HepG2 (cell line): ENCODE results near the gene ZSWIM8. TPM values are rescaled to one million over a fixed set of nuclear protein-coding genes. Genes with fewer than 3 reads are reported as not detected.
A peak's percentile ranks its signal among the peaks of the same experiment; 100 is the strongest.

Experiments
- ASH2L ChIP-seq: fragments of 300-600, 200-600 bp; sonication (generic); IDR thresholded peaks from 2 replicates; pipeline ENCODE4 v1.7.0; 2017; ENCODE audit warnings: low read depth, mild to moderate bottlenecking, moderate library complexity, mixed read lengths, low read length; ENCODE audit not compliant: insufficient read length
- ATF7 ChIP-seq, 2 experiments: fragments of 450-650 bp in 1 of 2; sonication (generic) in 1 of 2; formaldehyde crosslinking in 1 of 2; IDR thresholded peaks; 2 replicates each; pipeline versions ENCODE4 v1.4.0 to v1.6.1; 2016 to 2020; ENCODE audit warnings: antibody characterized with exemption in 1 of 2, mild to moderate bottlenecking in 1 of 2, missing genetic modification reagents in 1 of 2
- ELF1 ChIP-seq: sonication (generic); formaldehyde crosslinking; IDR thresholded peaks from 2 replicates; pipeline ENCODE4 v1.4.0; 2020; ENCODE audit warnings: missing genetic modification reagents
- FOSL2 ChIP-seq: sonication (generic); formaldehyde crosslinking; IDR thresholded peaks from 2 replicates; pipeline ENCODE4 v1.4.0; 2020; ENCODE audit warnings: missing genetic modification reagents
- GABPA ChIP-seq, 2 experiments: IDR thresholded peaks; 2 replicates each; pipeline ENCODE4 v1.6.1; 2011 to 2016; ENCODE audit warnings: low read depth in 2 of 2, low read length in 1 of 2, missing biosample characterization in 1 of 2, missing genetic modification characterization in 1 of 2
- IKZF4 ChIP-seq: sonication (generic); formaldehyde crosslinking; IDR thresholded peaks from 2 replicates; pipeline ENCODE4 v1.5.1; 2020; ENCODE audit warnings: borderline replicate concordance, mild to moderate bottlenecking, low read depth, missing genetic modification reagents; ENCODE audit errors: not compliant biosample characterization
- NFE2 ChIP-seq: sonication (generic); formaldehyde crosslinking; IDR thresholded peaks from 2 replicates; pipeline ENCODE4 v1.4.0; 2020; ENCODE audit warnings: missing genetic modification reagents
- PAF1 ChIP-seq: IDR thresholded peaks from 2 replicates; pipeline ENCODE4 v1.6.1; 2016; ENCODE audit warnings: missing genetic modification reagents, missing compliant biosample characterization
- REL ChIP-seq: sonication (generic); formaldehyde crosslinking; conservative IDR thresholded peaks from 2 replicates; pipeline ENCODE4 v1.8.0; 2022; ENCODE audit warnings: mild to moderate bottlenecking, missing genetic modification reagents, moderate library complexity
- SRF ChIP-seq: IDR thresholded peaks from 2 replicates; pipeline ENCODE4 v1.6.1; 2011; ENCODE audit warnings: mild to moderate bottlenecking, low read depth, low read length, moderate library complexity
- WIZ ChIP-seq: sonication (generic); formaldehyde crosslinking; IDR thresholded peaks from 2 replicates; pipeline ENCODE4 v1.5.1; 2020; ENCODE audit warnings: mild to moderate bottlenecking, missing genetic modification reagents
- XRCC5 ChIP-seq: fragments of 200-400 bp; formaldehyde crosslinking; optimal IDR thresholded peaks from 2 replicates; pipeline ENCODE3; 2017; ENCODE audit warnings: mild to moderate bottlenecking, low read length
- ZBTB38 ChIP-seq: sonication (generic); formaldehyde crosslinking; IDR thresholded peaks from 2 replicates; pipeline ENCODE4 v1.5.1; 2020; ENCODE audit warnings: mild to moderate bottlenecking, missing genetic modification reagents
- ZEB1 ChIP-seq: IDR thresholded peaks from 2 replicates; pipeline ENCODE4 v1.6.1; 2012; ENCODE audit warnings: mild to moderate bottlenecking, low read depth, inconsistent platforms; ENCODE audit not compliant: insufficient replicate concordance
- ZFP1 ChIP-seq: IDR thresholded peaks from 2 replicates; pipeline ENCODE4 v1.6.1; 2016
- ZNF263 ChIP-seq: sonication (generic); formaldehyde crosslinking; IDR thresholded peaks from 2 replicates; pipeline ENCODE4 v1.4.0; 2020; ENCODE audit warnings: missing genetic modification reagents
- ZNF331 ChIP-seq: sonication (generic); formaldehyde crosslinking; IDR thresholded peaks from 2 replicates; pipeline ENCODE4 v1.4.0; 2020; ENCODE audit warnings: missing genetic modification reagents
- ZNF549 ChIP-seq: sonication (generic); formaldehyde crosslinking; IDR thresholded peaks from 2 replicates; pipeline ENCODE4 v1.5.0; 2020; ENCODE audit warnings: missing genetic modification reagents
- ZSCAN20 ChIP-seq: sonication (generic); formaldehyde crosslinking; IDR thresholded peaks from 2 replicates; pipeline ENCODE4 v1.4.0; 2020; ENCODE audit warnings: missing genetic modification reagents, mild to moderate bottlenecking, borderline replicate concordance
- polyA plus RNA-seq, 8 experiments: library from polyadenylated mRNA; depleted of rRNA in 3 of 8; stranded (reverse) in 7 of 8; unstranded in 1 of 8; fragments of >200 nt; fragmentation: Illumina TruSeq in 4 of 8; extraction: Trizol in 4 of 8; gene quantifications; 2 replicates each; pipeline versions ENCODE4 v1.2.1 to v1.2.3, GENCODE V29; 2011 to 2016; ENCODE audit warnings: low read depth in 4 of 8, missing spikeins in 1 of 8, mixed read lengths in 1 of 8; ENCODE audit not compliant: insufficient read depth in 1 of 8
- total RNA-seq, 5 experiments: library from RNA; depleted of rRNA; stranded (reverse); fragments of >200 nt; fragmentation: Illumina TruSeq; extraction: Trizol; gene quantifications; 2 replicates each; pipeline ENCODE4 v1.2.3, GENCODE V29; 2016; ENCODE audit warnings: low read depth in 1 of 5
- TF ChIP-seq, protein P1 (sequence below): sonication (generic); formaldehyde crosslinking; conservative IDR thresholded peaks from 2 replicates; pipeline ENCODE4 v1.5.0; 2020; ENCODE audit warnings: missing genetic modification reagents
- TF ChIP-seq, protein P2 (sequence below): sonication (generic); formaldehyde crosslinking; IDR thresholded peaks from 2 replicates; pipeline ENCODE4 v1.8.1; 2023; ENCODE audit warnings: missing genetic modification reagents, mild to moderate bottlenecking, borderline replicate concordance
- TF ChIP-seq, protein P3 (sequence below): sonication (generic); formaldehyde crosslinking; IDR thresholded peaks from 2 replicates; pipeline ENCODE4 v1.5.0; 2020; ENCODE audit warnings: missing genetic modification reagents
- TF ChIP-seq, protein P4 (sequence below): sonication (generic); formaldehyde crosslinking; IDR thresholded peaks from 2 replicates; pipeline ENCODE4 v1.5.0; 2020; ENCODE audit warnings: missing genetic modification reagents

The ZSWIM8 gene
- total and polyA plus RNA-seq, 2 of the 13 experiments (the other 11 are each of a cell fraction or from before 2014, with no cell fraction given): 39.9 to 98.2 TPM

DNA sequence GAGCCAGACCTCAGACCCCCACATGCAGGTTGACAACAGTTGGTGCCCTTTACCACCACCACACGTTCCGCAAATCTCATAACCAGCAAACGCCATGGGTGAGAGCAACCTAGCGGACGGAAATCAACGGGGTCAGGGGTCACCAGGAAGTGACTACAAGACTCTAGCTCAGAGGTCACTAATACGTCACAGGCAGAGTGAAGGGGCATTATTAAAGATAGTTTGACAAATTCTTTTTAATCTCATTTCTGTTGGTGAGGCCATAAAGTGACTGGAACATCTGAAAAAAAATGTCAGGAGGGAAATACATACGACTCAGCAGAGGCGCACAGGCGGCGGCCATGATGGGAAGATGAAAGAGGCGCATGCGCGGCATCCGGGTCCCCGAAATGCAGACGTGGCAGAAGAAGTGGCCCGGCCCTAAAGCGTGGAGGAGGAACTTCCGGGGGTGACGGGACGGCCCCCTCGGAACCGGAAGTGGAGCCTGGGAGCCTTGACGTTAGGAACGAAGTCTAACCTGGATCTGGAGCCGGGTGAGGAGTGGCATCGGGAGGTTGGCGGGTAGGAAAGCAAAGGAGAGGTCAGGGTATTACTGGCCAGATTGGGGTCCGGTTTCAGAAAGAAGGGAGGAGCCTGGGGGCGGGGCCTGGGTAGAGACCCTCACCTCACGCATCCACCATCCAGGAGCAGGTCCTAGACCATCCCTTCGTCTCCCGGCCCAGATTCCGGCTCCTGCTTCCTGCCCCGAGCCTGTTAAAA is 41.3 kb upstream of the ZSWIM8 start, which contains the start of gene SEC24C (continued):
- TF ChIP-seq, protein P1, sequence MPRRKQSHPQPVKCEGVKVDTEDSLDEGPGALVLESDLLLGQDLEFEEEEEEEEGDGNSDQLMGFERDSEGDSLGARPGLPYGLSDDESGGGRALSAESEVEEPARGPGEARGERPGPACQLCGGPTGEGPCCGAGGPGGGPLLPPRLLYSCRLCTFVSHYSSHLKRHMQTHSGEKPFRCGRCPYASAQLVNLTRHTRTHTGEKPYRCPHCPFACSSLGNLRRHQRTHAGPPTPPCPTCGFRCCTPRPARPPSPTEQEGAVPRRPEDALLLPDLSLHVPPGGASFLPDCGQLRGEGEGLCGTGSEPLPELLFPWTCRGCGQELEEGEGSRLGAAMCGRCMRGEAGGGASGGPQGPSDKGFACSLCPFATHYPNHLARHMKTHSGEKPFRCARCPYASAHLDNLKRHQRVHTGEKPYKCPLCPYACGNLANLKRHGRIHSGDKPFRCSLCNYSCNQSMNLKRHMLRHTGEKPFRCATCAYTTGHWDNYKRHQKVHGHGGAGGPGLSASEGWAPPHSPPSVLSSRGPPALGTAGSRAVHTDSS (CRISPR knock-in tag): no peak
- TF ChIP-seq ZNF331 (0 out of 2 replicates have a peak, but pooled peaks have one; percentile 41), ATF7 (IDR thresholded peaks at IDR 0.05) (no peak), ATF7 (CRISPR knock-in tag; IDR thresholded peaks at IDR 0.05) (no peak), ZNF549 (no peak), PAF1 (CRISPR knock-in tag) (no peak; the same call in 1 of the 2 replicates), ZEB1 (no peak), XRCC5 (peak; percentile 9), FOSL2 (CRISPR knock-in tag) (peak; percentile 35; the same call in 1 of the 2 replicates), IKZF4 (no peak), WIZ (CRISPR knock-in tag) (0 out of 2 replicates have a peak, but pooled peaks have one; percentile 68), SRF (no peak), ZNF263 (peak; percentile 28; the same call in 1 of the 2 replicates), ELF1 (CRISPR knock-in tag) (peak; percentile 91), REL (CRISPR knock-in tag) (no peak), ZSCAN20 (CRISPR knock-in tag) (no peak), ZFP1 (CRISPR knock-in tag) (no peak), ZBTB38 (CRISPR knock-in tag) (0 out of 2 replicates have a peak, but pooled peaks have one; percentile 23), GABPA (IDR thresholded peaks at IDR 0.05; ENCODE audit: low read depth, low read length) (peak; percentile 92), GABPA (CRISPR knock-in tag; IDR thresholded peaks at IDR 0.05; ENCODE audit: low read depth) (peak; percentile 95), NFE2 (no peak), ASH2L (peak; percentile 60)
- TF ChIP-seq, protein P2, sequence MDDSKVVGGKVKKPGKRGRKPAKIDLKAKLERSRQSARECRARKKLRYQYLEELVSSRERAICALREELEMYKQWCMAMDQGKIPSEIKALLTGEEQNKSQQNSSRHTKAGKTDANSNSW (CRISPR knock-in tag): no peak
- TF ChIP-seq, protein P3, sequence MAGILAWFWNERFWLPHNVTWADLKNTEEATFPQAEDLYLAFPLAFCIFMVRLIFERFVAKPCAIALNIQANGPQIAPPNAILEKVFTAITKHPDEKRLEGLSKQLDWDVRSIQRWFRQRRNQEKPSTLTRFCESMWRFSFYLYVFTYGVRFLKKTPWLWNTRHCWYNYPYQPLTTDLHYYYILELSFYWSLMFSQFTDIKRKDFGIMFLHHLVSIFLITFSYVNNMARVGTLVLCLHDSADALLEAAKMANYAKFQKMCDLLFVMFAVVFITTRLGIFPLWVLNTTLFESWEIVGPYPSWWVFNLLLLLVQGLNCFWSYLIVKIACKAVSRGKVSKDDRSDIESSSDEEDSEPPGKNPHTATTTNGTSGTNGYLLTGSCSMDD (CRISPR knock-in tag): no peak
- TF ChIP-seq, protein P4, sequence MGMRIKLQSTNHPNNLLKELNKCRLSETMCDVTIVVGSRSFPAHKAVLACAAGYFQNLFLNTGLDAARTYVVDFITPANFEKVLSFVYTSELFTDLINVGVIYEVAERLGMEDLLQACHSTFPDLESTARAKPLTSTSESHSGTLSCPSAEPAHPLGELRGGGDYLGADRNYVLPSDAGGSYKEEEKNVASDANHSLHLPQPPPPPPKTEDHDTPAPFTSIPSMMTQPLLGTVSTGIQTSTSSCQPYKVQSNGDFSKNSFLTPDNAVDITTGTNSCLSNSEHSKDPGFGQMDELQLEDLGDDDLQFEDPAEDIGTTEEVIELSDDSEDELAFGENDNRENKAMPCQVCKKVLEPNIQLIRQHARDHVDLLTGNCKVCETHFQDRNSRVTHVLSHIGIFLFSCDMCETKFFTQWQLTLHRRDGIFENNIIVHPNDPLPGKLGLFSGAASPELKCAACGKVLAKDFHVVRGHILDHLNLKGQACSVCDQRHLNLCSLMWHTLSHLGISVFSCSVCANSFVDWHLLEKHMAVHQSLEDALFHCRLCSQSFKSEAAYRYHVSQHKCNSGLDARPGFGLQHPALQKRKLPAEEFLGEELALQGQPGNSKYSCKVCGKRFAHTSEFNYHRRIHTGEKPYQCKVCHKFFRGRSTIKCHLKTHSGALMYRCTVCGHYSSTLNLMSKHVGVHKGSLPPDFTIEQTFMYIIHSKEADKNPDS (CRISPR knock-in tag): no peak
